GM23338 (cell line): ENCODE results near the gene CCDC70. TPM values are rescaled to one million over a fixed set of nuclear protein-coding genes. Genes with fewer than 3 reads are reported as not detected.

ENCODE experiments used
- ATAC-seq: fragments of 200-7000 bp; cut with Tn5 transposase; 3 replicates; pipeline ENCODE4 v1.9.1; 2020
- DNase-seq: peaks from one replicate; pipeline ENCODE4 v3.0.0-alpha.2; 2015; ENCODE audit warnings: low spot score
- H2AFZ ChIP-seq: fragments of 200-600 bp; sonication (generic); 2 replicates; pipeline ENCODE4 v1.8.0; 2016; ENCODE audit warnings: antibody characterized with exemption, mild to moderate bottlenecking, moderate library complexity
- H3F3A ChIP-seq: fragments of 200-600 bp; sonication (generic); replicated peaks from 2 replicates; pipeline ENCODE4 v1.8.0; 2017; ENCODE audit warnings: antibody characterized with exemption, mixed run types, low read depth
- H3K27ac ChIP-seq: fragments of 200-600 bp; sonication (generic); 2 replicates; pipeline ENCODE4 v1.6.1; 2016; ENCODE audit warnings: low read depth
- H3K27me3 ChIP-seq: fragments of 200-600 bp; sonication (generic); 2 replicates; pipeline ENCODE4 v1.8.0; 2016; ENCODE audit warnings: mild to moderate bottlenecking, mixed run types, moderate library complexity; ENCODE audit not compliant: insufficient read depth
- H3K36me3 ChIP-seq: fragments of 200-600 bp; sonication (generic); 2 replicates; pipeline ENCODE4 v1.8.0; 2016; ENCODE audit warnings: mild to moderate bottlenecking; ENCODE audit not compliant: insufficient read depth
- H3K4me1 ChIP-seq: fragments of 200-600 bp; sonication (generic); 2 replicates; pipeline ENCODE4 v1.8.0; 2016; ENCODE audit warnings: mild to moderate bottlenecking, moderate library complexity; ENCODE audit not compliant: insufficient read depth
- H3K4me2 ChIP-seq: fragments of 200-600 bp; sonication (generic); 2 replicates; pipeline ENCODE4 v1.7.1; 2017; ENCODE audit warnings: mixed run types
- H3K4me3 ChIP-seq: fragments of 200-600 bp; sonication (generic); 2 replicates; pipeline ENCODE4 v1.6.1; 2016; ENCODE audit warnings: mixed run types
- H3K79me2 ChIP-seq: fragments of 200-600 bp; sonication (generic); replicated peaks from 2 replicates; pipeline ENCODE4 v1.8.0; 2017; ENCODE audit warnings: mild to moderate bottlenecking; ENCODE audit not compliant: insufficient read depth
- H3K9me2 ChIP-seq: fragments of 200-600 bp; sonication (generic); 2 replicates; pipeline ENCODE4 v1.8.0; 2017; ENCODE audit not compliant: insufficient read depth
- H4K20me1 ChIP-seq: fragments of 200-600 bp; sonication (generic); replicated peaks from 2 replicates; pipeline ENCODE4 v1.8.0; 2017; ENCODE audit warnings: mild to moderate bottlenecking; ENCODE audit not compliant: insufficient read depth
- H3K27ac Mint-ChIP-seq: 2 replicates; pipeline ENCODE4 v1.8.0; 2020; ENCODE audit warnings: inconsistent platforms, mild to moderate bottlenecking, moderate library complexity, mixed read lengths
- H3K27me3 Mint-ChIP-seq: 3 replicates; pipeline ENCODE4 v1.8.0; 2022; ENCODE audit warnings: low read depth, mild to moderate bottlenecking, moderate library complexity, mixed read lengths, inconsistent platforms; ENCODE audit not compliant: insufficient read depth, poor library complexity
- H3K36me3 Mint-ChIP-seq: 3 replicates; pipeline ENCODE4 v1.8.0; 2021; ENCODE audit warnings: low read depth, mild to moderate bottlenecking, inconsistent platforms, moderate library complexity, mixed read lengths
- H3K4me1 Mint-ChIP-seq: 3 replicates; pipeline ENCODE4 v1.8.0; 2020; ENCODE audit warnings: mild to moderate bottlenecking, inconsistent platforms, mixed read lengths
- H3K4me3 Mint-ChIP-seq: 3 replicates; pipeline ENCODE4 v1.8.0; 2021; ENCODE audit warnings: moderate library complexity, mild to moderate bottlenecking, inconsistent platforms, mixed read lengths
- H3K9me3 Mint-ChIP-seq: 3 replicates; pipeline ENCODE4 v1.8.0; 2020; ENCODE audit warnings: moderate library complexity, mild to moderate bottlenecking, inconsistent platforms, mixed read lengths
- CREB1 ChIP-seq: fragments of 250-450 bp; sonication (Bioruptor Pico); IDR thresholded peaks from 2 replicates; pipeline ENCODE4 v1.5.0; 2020; ENCODE audit warnings: low read depth, mild to moderate bottlenecking, moderate library complexity
- EZH2phosphoT487 ChIP-seq: fragments of 200-600 bp; sonication (generic); IDR thresholded peaks from one replicate; pipeline ENCODE4 v1.8.1; 2018; ENCODE audit warnings: antibody characterized with exemption; ENCODE audit not compliant: unreplicated experiment
- JUNB ChIP-seq: IDR thresholded peaks from one replicate; pipeline ENCODE4 v1.6.1; 2016; ENCODE audit warnings: antibody characterized with exemption; ENCODE audit not compliant: unreplicated experiment
- NANOG ChIP-seq: IDR thresholded peaks from 2 replicates; pipeline ENCODE4 v1.6.1; 2016; ENCODE audit warnings: antibody characterized with exemption, borderline replicate concordance
- POLR2AphosphoS5 ChIP-seq: IDR thresholded peaks from 2 replicates; pipeline ENCODE4 v1.6.1; 2016; ENCODE audit warnings: antibody characterized with exemption, low read depth
- STAT1 ChIP-seq: IDR thresholded peaks from one replicate; pipeline ENCODE4 v1.6.1; 2016; ENCODE audit warnings: antibody characterized with exemption; ENCODE audit not compliant: unreplicated experiment
- ZNF114 ChIP-seq: fragments of 250-450 bp; sonication (Bioruptor Pico); IDR thresholded peaks from 2 replicates; pipeline ENCODE4 v1.5.0; 2020; ENCODE audit warnings: mild to moderate bottlenecking, moderate library complexity
- ZNF462 ChIP-seq: fragments of 250-450 bp; sonication (Bioruptor Pico); IDR thresholded peaks from 2 replicates; pipeline ENCODE4 v1.5.0; 2020; ENCODE audit warnings: mild to moderate bottlenecking, moderate library complexity
- polyA plus RNA-seq: library from polyadenylated mRNA; unstranded; fragments of >200 nt; fragmentation: Nextera tagmentation; extraction: Ambion mirVana; gene quantifications from 2 replicates; pipeline ENCODE4 v1.2.1, GENCODE V29; 2016
- total RNA-seq: library from RNA; depleted of rRNA; stranded (reverse); fragments of >200 nt; shearing (Covaris generic); gene quantifications from 2 replicates; pipeline ENCODE4 v1.2.3, GENCODE V29; 2014
- TF ChIP-seq, protein P1 (sequence below), 2 experiments: fragments of 200-600 bp in 1 of 2; sonication (generic) in 1 of 2; conservative IDR thresholded peaks; 2 replicates each; pipeline versions ENCODE4 v1.5.1 to v1.6.1; 2016 to 2017; ENCODE audit warnings: antibody characterized with exemption in 2 of 2, low read depth in 2 of 2, mild to moderate bottlenecking in 2 of 2, moderate library complexity in 1 of 2

The CCDC70 gene
- total and polyA plus RNA-seq, 2 experiments from 2014 or later: not detected

- no peak for TF ChIP-seq CREB1 (CRISPR knock-in tag)
- no peak for TF ChIP-seq ZNF114 (CRISPR knock-in tag)
- no peak for TF ChIP-seq ZNF462 (CRISPR knock-in tag)
These were observed 23.4 kb upstream of the CCDC70 start (continued) for GRCh38 chr13:51838240-51838846.

DNA sequence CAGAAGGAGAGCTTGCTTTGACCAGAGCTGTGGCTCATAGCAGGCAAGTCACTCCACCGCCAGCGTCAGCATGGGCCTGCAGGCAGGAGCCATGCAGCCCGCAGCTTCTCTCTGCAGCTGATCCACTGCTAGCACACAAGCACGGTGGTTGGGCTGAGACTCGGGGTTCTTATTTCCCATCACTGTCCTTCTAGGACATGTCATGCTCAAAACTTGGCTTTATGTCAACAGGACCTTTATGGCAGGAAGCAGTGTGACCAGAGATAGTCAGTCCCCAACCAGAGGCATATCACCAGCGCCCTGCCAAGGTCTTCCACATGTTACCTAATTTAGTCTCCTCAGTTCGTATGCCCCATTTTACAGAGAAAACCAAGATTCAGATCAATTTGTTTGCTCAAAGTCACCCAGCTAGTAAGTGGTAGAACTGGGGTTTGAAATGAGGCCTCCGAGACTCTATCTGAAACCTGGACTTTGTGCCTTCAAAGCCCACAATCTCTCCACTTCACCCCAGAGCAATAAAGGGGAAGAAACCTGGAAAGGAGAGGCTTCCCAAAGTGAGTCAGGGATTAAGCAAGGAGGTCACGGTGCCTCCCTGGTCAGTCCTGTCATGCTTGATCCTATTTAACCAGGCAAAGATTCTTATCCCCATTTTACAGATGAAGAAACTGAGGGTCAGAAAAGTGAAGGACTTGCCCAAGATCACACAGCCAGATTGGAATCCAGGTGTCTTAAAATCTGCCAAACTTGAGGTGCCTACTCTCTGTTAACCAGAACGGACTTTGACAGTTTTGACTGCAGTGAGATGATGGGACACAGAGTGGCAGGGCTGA is 21.8 kb upstream of the CCDC70 start:
- no peak for DNase-seq
- TF ChIP-seq POLR2AphosphoS5 (no peak), JUNB (no peak), STAT1 (no peak), ZNF114 (CRISPR knock-in tag) (no peak), EZH2phosphoT487 (no peak), CREB1 (CRISPR knock-in tag) (no peak), NANOG (no peak)
- TF ChIP-seq, protein P1, sequence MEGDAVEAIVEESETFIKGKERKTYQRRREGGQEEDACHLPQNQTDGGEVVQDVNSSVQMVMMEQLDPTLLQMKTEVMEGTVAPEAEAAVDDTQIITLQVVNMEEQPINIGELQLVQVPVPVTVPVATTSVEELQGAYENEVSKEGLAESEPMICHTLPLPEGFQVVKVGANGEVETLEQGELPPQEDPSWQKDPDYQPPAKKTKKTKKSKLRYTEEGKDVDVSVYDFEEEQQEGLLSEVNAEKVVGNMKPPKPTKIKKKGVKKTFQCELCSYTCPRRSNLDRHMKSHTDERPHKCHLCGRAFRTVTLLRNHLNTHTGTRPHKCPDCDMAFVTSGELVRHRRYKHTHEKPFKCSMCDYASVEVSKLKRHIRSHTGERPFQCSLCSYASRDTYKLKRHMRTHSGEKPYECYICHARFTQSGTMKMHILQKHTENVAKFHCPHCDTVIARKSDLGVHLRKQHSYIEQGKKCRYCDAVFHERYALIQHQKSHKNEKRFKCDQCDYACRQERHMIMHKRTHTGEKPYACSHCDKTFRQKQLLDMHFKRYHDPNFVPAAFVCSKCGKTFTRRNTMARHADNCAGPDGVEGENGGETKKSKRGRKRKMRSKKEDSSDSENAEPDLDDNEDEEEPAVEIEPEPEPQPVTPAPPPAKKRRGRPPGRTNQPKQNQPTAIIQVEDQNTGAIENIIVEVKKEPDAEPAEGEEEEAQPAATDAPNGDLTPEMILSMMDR (conservative IDR thresholded peaks at IDR 0.05; ENCODE audit: low read depth in 2 of 2): no peak

More for the DNA sequence above, 21.8 kb upstream of the CCDC70 start:
- no peak for ATAC-seq
- Histone ChIP-seq H3K79me2 (no peaks in the 10 kb centered on the region), H3K4me2 (no peak overlapping the region), H3K27me3 (no peaks in the 10 kb centered on the region), H3K27ac (no peak overlapping the region), H3K9me2 (no peaks in the 10 kb centered on the region), H4K20me1 (no peaks in the 10 kb centered on the region), H3K4me3 (no peak overlapping the region), H2AFZ (no peak overlapping the region), H3K4me1 (no peaks in the 10 kb centered on the region), H3K36me3 (no peaks in the 10 kb centered on the region), H3F3A (no peaks in the 10 kb centered on the region)
- Mint-ChIP-seq H3K36me3 (no peaks in the 10 kb centered on the region), H3K4me3 (no peak overlapping the region), H3K27ac (no peak overlapping the region), H3K27me3 (peaks cover 3% of the 10 kb centered on the region), H3K4me1 (peaks cover 7% of the 10 kb centered on the region; the same call in 2 of the 3 replicates), H3K9me3 (no peaks in the 10 kb centered on the region)
